ENCODE results near the gene RPS10.
"Not testable (repeated sequence)": the region's sequence is repeated elsewhere in the genome, so short reads cannot be mapped to it uniquely, and the experiment has no call there.

RPS10 gene

DNA sequence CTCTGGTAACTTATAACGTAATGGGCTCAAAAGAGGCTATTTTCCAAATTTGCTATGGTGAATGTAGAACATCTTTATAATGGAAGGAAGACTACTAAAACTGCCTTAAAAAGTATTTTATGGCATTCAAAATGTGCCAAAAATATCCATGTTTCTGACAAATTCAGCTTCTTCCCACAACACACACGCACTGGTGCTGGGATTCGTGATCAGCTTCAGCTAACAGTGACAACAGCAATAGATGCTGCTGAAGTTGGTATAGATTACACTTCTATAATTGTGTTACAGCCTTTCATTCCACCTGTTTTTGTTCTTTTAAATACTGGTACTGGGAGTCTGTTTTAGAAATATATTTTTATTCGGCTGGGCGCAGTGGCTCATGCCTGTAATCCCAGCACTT, 52.4 kb downstream of the RPS10 start:
- DNase-seq (ENCODE audit: low read depth in 2 of 2): no peak

DNA sequence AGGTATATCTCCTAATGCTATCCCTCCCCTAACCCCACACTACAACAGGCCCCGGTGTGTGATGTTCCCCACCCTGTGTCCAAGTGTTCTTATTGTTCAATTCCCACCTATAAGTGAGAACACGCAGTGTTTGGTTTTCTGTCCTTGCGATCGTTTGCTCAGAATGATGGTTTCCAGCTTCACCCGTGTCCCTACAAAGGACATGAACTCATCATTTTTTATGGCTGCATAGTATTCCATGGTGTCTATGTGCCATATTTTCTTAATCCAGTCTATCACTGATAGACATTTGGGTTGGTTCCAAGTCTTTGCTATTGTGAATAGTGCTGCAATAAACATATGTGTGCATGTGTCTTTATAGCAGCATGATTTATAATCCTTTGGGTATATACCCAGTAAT, 54.0 kb downstream of the RPS10 start:
- not testable (repeated sequence) for DNase-seq (ENCODE audit: low read depth in 2 of 2)

DNA sequence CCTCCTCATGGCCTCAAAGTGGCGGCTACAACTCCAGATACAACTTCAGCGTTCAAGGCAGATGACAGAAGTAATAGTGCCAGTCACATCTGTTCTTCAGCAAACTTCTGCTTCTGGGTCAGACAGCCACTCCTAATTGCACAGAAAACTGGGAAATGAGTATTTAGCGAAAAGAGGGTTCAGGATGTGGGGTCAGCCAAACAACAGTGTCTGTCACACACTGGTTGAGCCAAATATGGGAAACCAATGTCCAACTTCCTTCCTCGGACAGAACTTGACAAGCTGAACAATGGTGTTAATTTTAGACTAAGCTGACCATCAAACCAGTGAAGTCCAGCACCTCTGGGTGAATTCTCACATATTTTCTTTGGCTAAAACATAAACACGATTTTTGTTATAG, 55.5 kb downstream of the RPS10 start:
- DNase-seq (ENCODE audit: low read depth in 2 of 2): no peak

DNA sequence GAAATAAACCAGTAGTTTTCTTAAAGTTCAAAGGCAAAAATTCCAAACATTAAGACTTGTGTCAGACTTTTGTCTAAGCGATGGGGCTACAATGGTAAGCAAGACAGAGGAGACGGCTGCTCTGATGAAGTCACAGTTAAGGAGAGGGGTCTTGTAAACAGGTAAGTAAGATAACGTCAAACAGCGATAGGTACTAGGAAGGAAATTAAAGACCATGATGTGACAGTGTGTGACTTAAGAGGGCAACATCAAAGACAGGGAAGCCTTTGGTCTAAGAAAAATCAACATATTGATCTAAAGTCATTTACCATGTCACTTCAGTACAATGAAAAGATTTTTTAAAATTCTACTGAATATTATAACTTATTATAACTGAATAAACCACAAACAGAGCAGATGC, 56.5 kb downstream of the RPS10 start:
- DNase-seq (ENCODE audit: low read depth in 2 of 2): no peak
